ENCODE measurements around the gene CNGB1. TPM values are rescaled to one million over a fixed set of nuclear protein-coding genes. Genes with fewer than 3 reads are reported as not detected.

The CNGB1 gene
- polyA plus RNA-seq, 1 experiment = not detected

DNA sequence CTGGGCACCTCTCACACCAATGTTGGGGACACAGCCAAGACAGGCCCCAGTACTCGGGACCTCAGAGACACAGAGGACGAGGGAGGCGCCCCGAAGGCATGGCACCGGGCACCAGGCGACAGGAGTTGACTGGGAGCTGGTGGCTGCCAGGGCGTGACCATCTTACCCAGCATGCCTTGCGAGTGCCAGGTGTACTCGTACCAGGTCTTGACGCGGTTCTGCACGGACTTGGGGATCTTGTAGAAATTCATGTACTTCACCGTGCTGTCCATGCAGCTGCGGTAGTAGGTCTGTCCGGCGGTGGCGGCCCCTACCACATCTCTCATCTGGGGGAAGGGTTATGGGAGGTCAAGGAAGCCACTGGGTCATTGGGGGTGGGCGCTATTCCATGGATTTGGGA lies 67.3 kb downstream of the CNGB1 start:
- ChIA-PET CTCF (interaction anchor here (1.6 to 4.2 kb wide), 2 partner anchors 24 to 97 kb away, joined by 5 to 63 read pairs; partner anchors contain the start of genes USB1 and ZNF319), POLR2A (no interaction called here)
- DNase-seq (ENCODE audit: low read depth) = no peak
- no peak overlapping the region for H3K4me3 ChIP-seq (ENCODE audit: low read depth, low read length)
- H3K27me3 ChIP-seq (ENCODE audit: control insufficient read depth, insufficient read depth, low read length) = peaks cover 2% of the 10 kb centered on the region
- H3K36me3 ChIP-seq (ENCODE audit: control insufficient read depth, insufficient read depth, low read length) = no peaks in the 10 kb centered on the region
- TF ChIP-seq, protein P1, sequence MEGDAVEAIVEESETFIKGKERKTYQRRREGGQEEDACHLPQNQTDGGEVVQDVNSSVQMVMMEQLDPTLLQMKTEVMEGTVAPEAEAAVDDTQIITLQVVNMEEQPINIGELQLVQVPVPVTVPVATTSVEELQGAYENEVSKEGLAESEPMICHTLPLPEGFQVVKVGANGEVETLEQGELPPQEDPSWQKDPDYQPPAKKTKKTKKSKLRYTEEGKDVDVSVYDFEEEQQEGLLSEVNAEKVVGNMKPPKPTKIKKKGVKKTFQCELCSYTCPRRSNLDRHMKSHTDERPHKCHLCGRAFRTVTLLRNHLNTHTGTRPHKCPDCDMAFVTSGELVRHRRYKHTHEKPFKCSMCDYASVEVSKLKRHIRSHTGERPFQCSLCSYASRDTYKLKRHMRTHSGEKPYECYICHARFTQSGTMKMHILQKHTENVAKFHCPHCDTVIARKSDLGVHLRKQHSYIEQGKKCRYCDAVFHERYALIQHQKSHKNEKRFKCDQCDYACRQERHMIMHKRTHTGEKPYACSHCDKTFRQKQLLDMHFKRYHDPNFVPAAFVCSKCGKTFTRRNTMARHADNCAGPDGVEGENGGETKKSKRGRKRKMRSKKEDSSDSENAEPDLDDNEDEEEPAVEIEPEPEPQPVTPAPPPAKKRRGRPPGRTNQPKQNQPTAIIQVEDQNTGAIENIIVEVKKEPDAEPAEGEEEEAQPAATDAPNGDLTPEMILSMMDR (IDR thresholded peaks at IDR 0.05; ENCODE audit: insufficient read depth, low read depth, low read length) = no peak

DNA sequence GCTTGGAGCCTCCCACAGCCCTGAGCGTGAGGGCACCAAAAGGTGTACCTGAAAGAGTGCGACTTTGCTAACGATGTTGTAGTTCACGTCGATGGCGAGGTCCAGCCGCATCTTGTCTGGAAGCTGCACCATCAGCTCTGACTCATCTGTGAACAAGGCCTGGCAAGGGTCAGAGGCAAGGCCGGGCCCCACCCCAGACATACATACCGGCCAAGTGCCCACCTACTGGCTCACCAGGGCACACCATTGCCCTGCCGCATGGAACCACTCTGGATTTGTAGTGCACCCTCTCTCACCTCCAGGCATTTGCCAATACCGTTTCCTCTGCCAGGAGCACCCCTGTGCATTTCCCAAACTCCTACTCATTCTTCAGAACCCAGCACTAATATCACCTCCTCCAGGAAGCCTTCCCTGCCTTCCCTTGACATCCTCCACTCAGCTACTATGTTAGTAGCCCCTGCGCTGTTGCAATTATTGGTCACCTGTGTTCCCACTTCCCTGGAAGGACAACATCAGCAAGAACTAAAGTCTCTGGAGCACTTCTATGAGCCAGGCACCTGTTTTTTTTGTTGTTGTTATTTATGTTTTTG lies 69.4 kb downstream of the CNGB1 start:
- TF ChIP-seq, protein P1 (IDR thresholded peaks at IDR 0.05; ENCODE audit: insufficient read depth, low read depth, low read length) = no peak
- POLR2A ChIA-PET = no interaction called here
- Histone ChIP-seq H3K4me3 (ENCODE audit: low read depth, low read length) (no peak overlapping the region), H3K27me3 (ENCODE audit: control insufficient read depth, insufficient read depth, low read length) (peaks cover 2% of the 10 kb centered on the region), H3K36me3 (ENCODE audit: control insufficient read depth, insufficient read depth, low read length) (no peaks in the 10 kb centered on the region)
- DNase-seq (ENCODE audit: low read depth) = no peak
- CTCF ChIA-PET = interaction anchor here (0.6 to 6.2 kb wide), 8 partner anchors 11 to 253 kb away, joined by 3 to 57 read pairs (median 3); partner anchors contain the start of genes USB1 and ZNF319

DNA sequence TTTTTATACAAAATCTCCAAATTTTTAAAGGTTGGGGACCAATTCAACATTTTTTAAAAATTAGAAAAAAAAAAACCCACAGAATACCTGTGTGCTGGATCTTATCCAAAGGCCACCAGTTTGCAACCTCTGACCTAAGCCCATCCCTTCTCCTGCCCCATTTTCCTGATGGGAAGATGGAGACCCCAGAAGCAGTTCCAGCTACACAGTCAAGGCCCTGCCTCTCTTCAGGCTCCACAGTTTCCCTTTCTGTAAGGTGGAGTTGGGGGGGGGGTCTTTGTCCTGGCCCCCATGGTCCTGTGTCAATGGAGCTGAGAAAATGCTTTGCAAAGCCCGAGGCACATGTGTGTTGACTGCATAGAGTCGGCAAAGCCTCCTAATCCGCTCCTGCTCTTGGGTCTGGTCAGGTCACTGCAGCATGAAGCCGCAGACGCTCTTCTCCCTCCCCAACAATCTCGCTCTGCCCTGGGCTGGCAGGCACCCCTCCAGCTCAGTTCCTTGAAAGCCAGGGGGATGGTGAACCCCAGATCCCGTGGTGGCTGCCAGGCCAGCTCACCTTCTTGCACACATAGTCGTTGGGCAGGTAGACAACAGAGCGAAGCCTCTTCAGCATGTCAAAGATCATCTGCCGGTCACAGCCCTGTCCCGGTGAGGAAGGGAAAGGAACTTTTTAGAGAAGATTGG lies 70.0 kb downstream of the CNGB1 start:
- TF ChIP-seq, protein P1 (IDR thresholded peaks at IDR 0.05; ENCODE audit: insufficient read depth, low read depth, low read length) = no peak
- ChIA-PET POLR2A (no interaction called here), CTCF (interaction anchor here (0.6 to 6.2 kb wide), 12 partner anchors 11 to 252 kb away, joined by 3 to 57 read pairs (median 4); partner anchors contain the start of genes USB1 and ZNF319)
- no peak overlapping the region for H3K4me3 ChIP-seq (ENCODE audit: low read depth, low read length)
- DNase-seq (ENCODE audit: low read depth) = no peak
- no peaks in the 10 kb centered on the region for H3K36me3 ChIP-seq (ENCODE audit: control insufficient read depth, insufficient read depth, low read length)
- peaks cover 2% of the 10 kb centered on the region for H3K27me3 ChIP-seq (ENCODE audit: control insufficient read depth, insufficient read depth, low read length)

DNA sequence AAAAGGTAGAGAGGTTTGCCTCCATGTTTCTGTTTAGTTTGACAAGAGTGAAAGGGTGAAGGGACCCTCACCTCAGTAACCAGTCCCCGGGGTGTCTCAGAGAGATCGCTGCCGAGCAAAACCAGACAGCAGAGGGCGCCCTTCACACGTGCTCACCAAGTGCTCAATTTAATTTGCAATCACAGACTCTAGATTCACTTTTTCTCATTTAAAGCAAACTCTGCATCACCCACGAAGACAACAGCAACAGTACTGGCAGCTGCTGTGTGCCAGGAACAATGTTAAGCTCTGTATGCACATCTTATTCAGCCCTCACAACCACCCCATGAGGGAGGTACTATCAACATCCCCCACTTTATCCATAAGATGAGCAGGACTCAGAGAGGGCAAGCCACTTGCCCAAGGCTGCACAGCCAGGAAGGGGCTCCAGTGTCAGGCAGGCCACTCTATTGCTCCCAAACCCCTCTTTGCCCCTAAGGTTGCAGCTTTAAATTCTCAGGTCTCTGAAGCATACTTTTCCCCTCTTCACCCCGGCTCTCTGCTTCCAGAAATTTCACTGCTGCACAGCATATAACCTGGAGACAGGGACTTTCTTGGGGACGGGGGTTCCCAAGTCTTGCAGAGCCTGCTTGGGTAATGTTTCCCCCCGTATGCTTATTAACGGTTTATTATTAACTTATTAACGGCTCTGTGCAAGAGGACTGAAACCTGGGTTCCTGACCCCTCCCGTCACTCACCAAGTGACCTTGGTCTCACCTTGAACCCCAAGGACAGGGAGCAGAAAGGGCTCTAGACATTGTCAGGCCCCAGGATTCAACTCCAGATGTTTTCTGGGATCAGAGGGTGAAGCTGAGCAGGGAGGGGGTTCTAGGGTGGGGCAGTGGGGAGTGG lies 70.9 kb downstream of the CNGB1 start:
- ChIA-PET POLR2A (no interaction called here), CTCF (interaction anchor here (0.6 to 6.2 kb wide), 21 partner anchors 8 to 251 kb away, joined by 3 to 57 read pairs (median 4); partner anchors contain the start of genes USB1 and ZNF319)
- no peaks in the 10 kb centered on the region for H3K36me3 ChIP-seq (ENCODE audit: control insufficient read depth, insufficient read depth, low read length)
- no peak overlapping the region for H3K4me3 ChIP-seq (ENCODE audit: low read depth, low read length)
- peaks cover 2% of the 10 kb centered on the region; the same call in 1 of the 2 replicates for H3K27me3 ChIP-seq (ENCODE audit: control insufficient read depth, insufficient read depth, low read length)
- no peak for DNase-seq (ENCODE audit: low read depth)
- TF ChIP-seq, protein P1 (IDR thresholded peaks at IDR 0.05; ENCODE audit: insufficient read depth, low read depth, low read length) = peak; percentile 90
